Ishikawa (cell line): ENCODE measurements around the gene CCDC170.

Source experiments
- CEBPB ChIP-seq: IDR thresholded peaks from 2 replicates; pipeline ENCODE4 v1.6.1; 2012
- EGR1 ChIP-seq: IDR thresholded peaks from 2 replicates; pipeline ENCODE4 v1.6.1; 2012
- EP300 ChIP-seq: IDR thresholded peaks from 2 replicates; pipeline ENCODE4 v1.6.1; 2012; ENCODE audit warnings: borderline replicate concordance
- USF1 ChIP-seq: IDR thresholded peaks from 2 replicates; pipeline ENCODE4 v1.6.1; 2012
- YY1 ChIP-seq: IDR thresholded peaks from 2 replicates; pipeline ENCODE4 v1.6.1; 2012; ENCODE audit warnings: low read depth
- ZBTB7A ChIP-seq: IDR thresholded peaks from 2 replicates; pipeline ENCODE4 v1.6.1; 2012; ENCODE audit warnings: low read depth

- TF ChIP-seq USF1 (no peak), EP300 (no peak), EGR1 (no peak), YY1 (no peak), ZBTB7A (no peak), CEBPB (no peak)
Observed at GRCh38 chr6:151461673-151462072, 32.1 kb upstream of the CCDC170 start.
